ENCODE data around the gene ACVR1B. TPM values are rescaled to one million over a fixed set of nuclear protein-coding genes. Genes with fewer than 3 reads are reported as not detected.

ACVR1B gene
- total and polyA plus RNA-seq, 2 of the 8 experiments (the other 6 are each of a cell fraction or from before 2014, with no cell fraction given), result 16.0 to 19.2 TPM

GRCh38 chr12:52033446-52034140 is 82.1 kb downstream of the ACVR1B start:
- Histone ChIP-seq H3K9me3 (ENCODE audit: insufficient read depth in 2 of 2, low read depth in 1 of 2, low read length in 1 of 2) (no peaks in the 10 kb centered on the region), H4K5ac (ENCODE audit: insufficient read length, low read depth, low read length) (peak overlapping the region; percentile 3), H2AK5ac (ENCODE audit: low read depth, low read length) (peak overlapping the region; percentile 97), H4K20me1 (replicated peaks in 1 of 2; ENCODE audit: control insufficient read depth in 1 of 2, insufficient read depth in 2 of 2, low read length in 2 of 2) (no peaks in the 10 kb centered on the region), H3K79me2 (ENCODE audit: control insufficient read depth in 1 of 2, insufficient read depth in 2 of 2, low read length in 2 of 2) (peaks cover 0 to 5% of the 10 kb centered on the region in 2 experiments; a peak in 2 of 4 replicates), H3K14ac (ENCODE audit: insufficient read length) (no peak overlapping the region), H2AFZ (ENCODE audit: low read length) (0 out of 2 replicates have a peak overlapping the region, but pooled peaks have one; percentile 11), H3K9ac (replicated peaks in 1 of 4; ENCODE audit: extremely low read depth in 1 of 4, low read depth in 3 of 4, low read length in 3 of 4) (peak overlapping the region in 3 of 4 experiments; percentile 54 to 59 (median 56); a peak in 4 of 7 replicates), H3K36me3 (ENCODE audit: control insufficient read depth in 2 of 4, insufficient read depth in 4 of 4, low read length in 3 of 4) (no peaks in the 10 kb centered on the region), H3K4me1 (replicated peaks in 1 of 4; ENCODE audit: control insufficient read depth in 3 of 4, insufficient read depth in 4 of 4, low read length in 3 of 4) (peaks cover 9 to 13% (median 11%) of the 10 kb centered on the region in 4 experiments), H2BK12ac (ENCODE audit: low read depth, low read length) (peak overlapping the region; percentile 95), H2BK20ac (ENCODE audit: low read length) (no peak overlapping the region), H3K79me1 (ENCODE audit: low read depth, low read length) (no peaks in the 10 kb centered on the region), H2BK5ac (ENCODE audit: low read depth, low read length) (no peak overlapping the region), H3K56ac (replicated peaks; ENCODE audit: insufficient read length, low read depth, low read length) (peak overlapping the region; percentile 49), H3K4ac (replicated peaks; ENCODE audit: insufficient read length, low read depth, low read length) (no peak overlapping the region), H2BK15ac (ENCODE audit: low read length) (no peak overlapping the region), H3K4me3 (ENCODE audit: extremely low read depth in 1 of 4, insufficient read depth in 2 of 4, low read depth in 3 of 4, low read length in 4 of 4) (peak overlapping the region; percentile 23 to 60 (median 38); a peak in 6 of 8 replicates), H3K18ac (ENCODE audit: extremely low read depth, low read length) (peak overlapping the region; percentile 32), H3K23ac (ENCODE audit: insufficient read length) (no peak overlapping the region), H3K27me3 (replicated peaks in 1 of 4; ENCODE audit: control insufficient read depth in 3 of 4, extremely low read depth in 1 of 4, insufficient read depth in 3 of 4, low read length in 3 of 4) (peaks cover 2 to 32% (median 22%) of the 10 kb centered on the region in 4 experiments; a peak in 6 of 7 replicates), H4K91ac (replicated peaks; ENCODE audit: insufficient read length, low read length) (no peak overlapping the region), H3K23me2 (ENCODE audit: low read depth, low read length) (peaks cover 2% of the 10 kb centered on the region; the same call in 1 of the 2 replicates), H3K27ac (ENCODE audit: low read depth, low read length) (peak overlapping the region; percentile 39; the same call in 1 of the 2 replicates), H3K4me2 (ENCODE audit: insufficient read depth in 1 of 2, low read depth in 2 of 2, low read length in 2 of 2) (peak overlapping the region; percentile 66 to 80), H4K8ac (ENCODE audit: extremely low read depth, insufficient read depth, low read length) (0 out of 2 replicates have a peak overlapping the region, but pooled peaks have one; percentile 88), H2BK120ac (replicated peaks; ENCODE audit: low read depth, low read length) (no peak overlapping the region)
- 72% methylated on average over 13 of the region's 13 CpGs; no CpG with 5 or more reads in 1 of the 2 experiments for WGBS, 2 experiments (ENCODE audit: extremely low coverage in 1 of 2, insufficient coverage in 1 of 2, insufficient read length in 1 of 2, insufficient replicate concordance in 2 of 2, low coverage in 1 of 2, low lambda C conversion rate in 2 of 2, missing lambda C conversion rate in 1 of 2)
- DNase-seq (ENCODE audit: low read depth in 1 of 2, low spot score in 2 of 2), result no peak
- TF ChIP-seq NANOG (IDR thresholded peaks at IDR 0.05; ENCODE audit: insufficient read depth, low read depth, low read length, poor library complexity, severe bottlenecking), result peak; percentile 3
- no peak for TF ChIP-seq HDAC6 (IDR thresholded peaks at IDR 0.05; ENCODE audit: low read depth, low read length)
- no peak for TF ChIP-seq POLR2AphosphoS5 (IDR thresholded peaks at IDR 0.05; ENCODE audit: low read depth, low read length)
- POLR2A ChIA-PET (ENCODE audit: partially characterized antibody), result interaction anchor here (0.6 to 13.1 kb wide), 15 partner anchors 10 to 96 kb away, joined by 3 to 82 read pairs (median 4); partner anchors contain the start of genes ATG101, NR4A1, SMIM41 and TAMALIN
- CTCF ChIA-PET (ENCODE audit: partially characterized antibody), result interaction anchor here (0.7 to 22.7 kb wide), 11 partner anchors 8 to 88 kb away, joined by 3 to 1249 read pairs (median 40); partner anchors contain the start of genes ATG101, NR4A1, SMIM41 and TAMALIN
- FAIRE-seq, result no peak
